ENCODE measurements around the gene CDH4.

- TF ChIP-seq CTCF (IDR thresholded peaks at IDR 0.05; ENCODE audit: insufficient read depth, low read length, poor library complexity, severe bottlenecking) (no peak), EZH2phosphoT487 (conservative IDR thresholded peaks at IDR 0.05; ENCODE audit: low read length) (no peak)
These were observed 15.3 kb upstream of the CDH4 start for GRCh38 chr20:61236713-61237112.
